Stomach smooth muscle (tissue), 2 donors: ENCODE data around the gene GTF2F2.

Source experiments
- H3K27ac ChIP-seq: one replicate; pipeline ENCODE4 v1.7.0; 2013; ENCODE audit warnings: mild to moderate bottlenecking, low read length, inconsistent platforms
- H3K27me3 ChIP-seq, 2 donors: one replicate each; pipeline ENCODE4 v1.7.0; 2013; ENCODE audit warnings: low read length in 2 of 2; ENCODE audit not compliant: insufficient read depth in 2 of 2, control insufficient read depth in 1 of 2
- H3K36me3 ChIP-seq, 2 donors: one replicate each; pipeline ENCODE4 v1.7.0; 2013; ENCODE audit warnings: low read length in 2 of 2; ENCODE audit not compliant: control insufficient read depth in 2 of 2, insufficient read depth in 2 of 2
- H3K4me1 ChIP-seq: one replicate; pipeline ENCODE4 v1.7.0; 2013; ENCODE audit warnings: low read length; ENCODE audit not compliant: control insufficient read depth, insufficient read depth
- H3K4me3 ChIP-seq, 2 donors: one replicate each; pipeline ENCODE4 v1.7.0; 2013; ENCODE audit warnings: low read length in 2 of 2
- H3K9ac ChIP-seq, 2 donors: one replicate each; pipeline ENCODE4 v1.7.0; 2013; ENCODE audit warnings: low read length in 2 of 2, mild to moderate bottlenecking in 1 of 2
- H3K9me3 ChIP-seq, 2 donors: one replicate each; pipeline ENCODE4 v1.7.0; 2013; ENCODE audit warnings: low read length in 2 of 2; ENCODE audit not compliant: control insufficient read depth in 2 of 2
- donor health status: healthy.
- donor health status: Pancreatic carcinoma.

GTF2F2 gene

DNA sequence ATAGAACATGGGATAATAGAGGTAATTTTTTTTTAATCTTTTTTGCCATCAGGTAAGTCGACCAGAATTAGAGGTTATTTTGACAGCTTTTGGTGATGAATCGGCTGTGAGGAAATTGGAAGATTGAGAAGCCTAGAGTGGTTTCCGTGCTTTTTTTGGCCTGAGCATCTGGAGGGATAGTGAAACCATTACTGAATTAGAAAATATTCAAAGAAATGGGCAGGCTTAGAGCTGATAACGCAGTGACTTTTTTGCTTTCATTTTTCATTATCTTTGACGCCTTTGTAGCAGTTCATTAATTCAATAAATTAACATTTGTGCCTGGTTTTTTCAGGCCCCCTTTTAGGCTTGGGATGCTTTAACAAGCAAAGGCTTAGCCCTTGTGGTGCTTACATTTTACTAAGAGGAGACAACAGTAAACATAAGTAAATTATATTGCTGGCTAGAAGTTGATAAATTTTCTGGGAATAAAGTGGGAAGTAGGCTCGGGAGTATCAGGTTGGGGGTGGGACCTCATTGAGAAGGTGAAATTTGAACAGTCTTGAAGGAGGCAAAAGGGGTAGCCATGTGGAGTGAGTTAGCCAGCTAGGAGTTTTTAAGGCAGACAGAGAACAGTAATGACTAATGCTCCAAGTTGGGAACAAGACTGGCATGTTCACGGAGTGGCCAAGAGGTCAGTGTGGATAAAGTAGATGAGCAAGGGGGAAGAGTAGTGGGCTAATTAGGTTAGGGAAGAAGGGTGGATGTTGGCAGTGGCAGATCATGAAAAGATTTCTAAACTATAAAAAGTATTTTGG, 36.5 kb downstream of the GTF2F2 start:
- H3K27ac ChIP-seq = no peak overlapping the region
- H3K9me3 ChIP-seq = no peaks in the 10 kb centered on the region
- H3K4me1 ChIP-seq = no peaks in the 10 kb centered on the region
- peaks cover 0 to 4% of the 10 kb centered on the region in 2 donors for H3K36me3 ChIP-seq
- no peak overlapping the region for H3K4me3 ChIP-seq
- H3K27me3 ChIP-seq = no peaks in the 10 kb centered on the region
- H3K9ac ChIP-seq = no peak overlapping the region

DNA sequence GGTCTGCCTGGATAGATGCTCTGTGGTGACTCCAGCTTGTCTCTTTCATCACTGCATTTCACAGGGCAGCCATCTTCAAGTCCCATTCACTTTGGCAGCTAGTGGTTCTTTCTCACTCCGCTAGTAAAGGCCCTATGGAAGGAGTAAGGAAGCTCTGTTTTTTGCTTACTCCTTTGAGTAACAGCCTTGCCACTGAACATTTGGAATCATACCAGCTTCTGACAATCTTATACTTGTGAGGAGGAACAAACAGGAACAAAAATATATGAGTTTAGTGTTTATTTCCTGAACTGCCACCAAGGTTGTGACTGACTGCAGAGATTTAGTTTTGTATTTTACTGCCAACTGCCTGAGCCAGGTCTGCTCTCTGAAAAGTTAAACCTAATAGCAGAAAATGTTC, 41.9 kb downstream of the GTF2F2 start:
- peaks cover 0 to 4% of the 10 kb centered on the region in 2 donors for H3K36me3 ChIP-seq

GRCh38 chr13:45162821-45163220, 42.5 kb downstream of the GTF2F2 start:
- Histone ChIP-seq H3K4me3 (no peak overlapping the region), H3K27ac (no peak overlapping the region), H3K9ac (no peak overlapping the region), H3K27me3 (no peaks in the 10 kb centered on the region), H3K4me1 (no peaks in the 10 kb centered on the region), H3K9me3 (no peaks in the 10 kb centered on the region), H3K36me3 (peaks cover 0 to 2% of the 10 kb centered on the region in 2 donors)

More for the DNA sequence above, 41.9 kb downstream of the GTF2F2 start:
- no peaks in the 10 kb centered on the region for H3K4me1 ChIP-seq
- no peak overlapping the region for H3K4me3 ChIP-seq
- no peaks in the 10 kb centered on the region for H3K9me3 ChIP-seq
- peak overlapping the region; percentile 31 for H3K27ac ChIP-seq
- H3K9ac ChIP-seq = no peak overlapping the region
- no peaks in the 10 kb centered on the region for H3K27me3 ChIP-seq

- no peaks in the 10 kb centered on the region for H3K36me3 ChIP-seq
- no peaks in the 10 kb centered on the region for H3K4me1 ChIP-seq
- H3K27me3 ChIP-seq = no peaks in the 10 kb centered on the region
- H3K27ac ChIP-seq = no peak overlapping the region
- no peak overlapping the region for H3K4me3 ChIP-seq
- H3K9me3 ChIP-seq = no peaks in the 10 kb centered on the region
- no peak overlapping the region for H3K9ac ChIP-seq
Observed at GRCh38 chr13:45166858-45167257, 46.5 kb downstream of the GTF2F2 start.

GRCh38 chr13:45167611-45168554, 47.6 kb downstream of the GTF2F2 start:
- H3K4me3 ChIP-seq = no peak overlapping the region
- H3K4me1 ChIP-seq = no peaks in the 10 kb centered on the region
- H3K9me3 ChIP-seq = no peaks in the 10 kb centered on the region
- H3K27ac ChIP-seq = no peak overlapping the region
- no peak overlapping the region for H3K9ac ChIP-seq
- H3K36me3 ChIP-seq = no peaks in the 10 kb centered on the region
- H3K27me3 ChIP-seq = no peaks in the 10 kb centered on the region

GRCh38 chr13:45168555-45168930, 48.2 kb downstream of the GTF2F2 start:
- Histone ChIP-seq H3K27ac (no peak overlapping the region), H3K9ac (no peak overlapping the region), H3K4me1 (no peaks in the 10 kb centered on the region)

GRCh38 chr13:45174478-45174877, 54.2 kb downstream of the GTF2F2 start:
- Histone ChIP-seq H3K27ac (no peak overlapping the region), H3K27me3 (no peaks in the 10 kb centered on the region), H3K4me3 (no peak overlapping the region), H3K36me3 (no peaks in the 10 kb centered on the region), H3K4me1 (peaks cover 5% of the 10 kb centered on the region), H3K9ac (no peak overlapping the region), H3K9me3 (no peaks in the 10 kb centered on the region)

More at GRCh38 chr13:45168555-45168930, 48.2 kb downstream of the GTF2F2 start:
- Histone ChIP-seq H3K27me3 (no peaks in the 10 kb centered on the region), H3K9me3 (no peaks in the 10 kb centered on the region), H3K4me3 (no peak overlapping the region), H3K36me3 (no peaks in the 10 kb centered on the region)

DNA sequence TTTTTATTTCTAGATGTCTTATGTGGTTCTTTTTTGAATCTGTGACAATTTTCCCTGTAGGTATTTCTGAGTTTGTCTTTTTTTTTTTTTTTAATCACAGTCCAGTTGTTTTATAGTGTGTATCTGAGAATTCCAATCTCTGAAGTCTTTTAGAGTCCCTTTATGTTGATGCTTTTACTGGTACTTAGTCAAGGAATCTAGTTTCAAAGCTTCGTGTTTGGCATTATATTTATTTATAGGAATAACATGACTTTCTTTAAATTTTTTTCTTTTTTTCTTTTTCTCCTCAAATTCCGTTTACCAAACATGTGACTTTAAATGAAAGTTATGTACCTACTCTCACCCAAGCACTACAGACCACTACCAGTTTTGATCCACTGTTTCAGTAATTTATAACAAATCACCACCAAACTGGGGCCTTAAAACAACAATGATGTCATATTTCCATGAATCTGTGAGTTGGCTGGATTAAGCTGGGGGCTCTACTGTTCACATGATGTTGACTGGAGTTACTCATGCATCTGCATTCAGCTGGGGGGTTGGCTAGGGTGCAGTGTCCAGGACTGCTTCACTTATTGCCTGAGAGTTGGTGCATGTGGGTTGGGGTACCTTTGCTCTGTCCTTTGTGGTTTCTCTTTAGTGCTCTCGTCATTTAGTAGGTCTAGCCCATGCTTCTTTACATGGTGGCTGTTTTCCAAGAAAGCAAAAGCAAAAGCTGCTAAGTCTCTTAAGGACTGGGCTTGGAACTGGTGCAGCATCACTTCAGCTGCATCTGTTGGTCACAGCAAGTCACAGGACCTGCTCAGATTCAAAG, 58.2 kb downstream of the GTF2F2 start:
- H3K4me1 ChIP-seq = peaks cover 5% of the 10 kb centered on the region
- H3K27me3 ChIP-seq = no peaks in the 10 kb centered on the region
- H3K9me3 ChIP-seq = no peaks in the 10 kb centered on the region
- no peak overlapping the region for H3K9ac ChIP-seq
- no peaks in the 10 kb centered on the region for H3K36me3 ChIP-seq
- no peak overlapping the region for H3K27ac ChIP-seq
- no peak overlapping the region for H3K4me3 ChIP-seq

DNA sequence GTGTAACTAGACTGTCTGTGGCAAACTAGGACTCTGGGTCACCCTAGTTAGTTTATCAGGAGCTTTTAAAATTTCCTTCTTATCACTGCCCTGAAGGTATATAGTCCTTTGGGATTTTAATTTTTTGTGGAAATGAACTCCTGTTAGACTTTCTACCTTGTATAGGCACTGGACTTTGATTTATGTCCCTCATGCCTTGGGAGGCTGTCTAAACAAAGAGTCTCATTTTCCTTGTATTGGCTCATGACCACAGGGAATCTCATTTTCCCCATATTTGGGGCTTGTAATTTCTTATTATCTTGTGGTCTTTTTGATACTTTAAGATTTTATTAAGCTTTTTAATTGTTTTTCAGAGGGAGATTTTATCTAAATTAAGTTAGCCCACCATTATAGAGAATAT, 59.1 kb downstream of the GTF2F2 start:
- Histone ChIP-seq H3K9me3 (no peaks in the 10 kb centered on the region), H3K9ac (no peak overlapping the region), H3K36me3 (no peaks in the 10 kb centered on the region), H3K4me3 (no peak overlapping the region), H3K27me3 (no peaks in the 10 kb centered on the region), H3K4me1 (peaks cover 5% of the 10 kb centered on the region), H3K27ac (no peak overlapping the region)

- Histone ChIP-seq H3K36me3 (no peaks in the 10 kb centered on the region), H3K27ac (no peak overlapping the region), H3K9ac (no peak overlapping the region), H3K9me3 (no peaks in the 10 kb centered on the region), H3K27me3 (no peaks in the 10 kb centered on the region), H3K4me1 (peaks cover 5% of the 10 kb centered on the region), H3K4me3 (no peak overlapping the region)
Observed at GRCh38 chr13:45180303-45180702, 60.0 kb downstream of the GTF2F2 start.
